ENCODE data around the gene KLC1. TPM values are rescaled to one million over a fixed set of nuclear protein-coding genes. Genes with fewer than 3 reads are reported as not detected.
"Not testable (repeated sequence)": the region's sequence is repeated elsewhere in the genome, so short reads cannot be mapped to it uniquely, and the experiment has no call there.

Gene KLC1
- 75.8 and 113 TPM in 2 replicates for total RNA-seq (2014; rRNA removed; shearing (Covaris generic); ENCODE audit: low replicate concordance)

GRCh38 chr14:103628684-103629502 is at the start of gene KLC1:
KLC1 (plus strand) TSS chr14:103629211; CDS start chr14:103654565, 25,354 bp downstream.
- H3K27me3 ChIP-seq, result no peaks in the 10 kb centered on the region
- H3K4me3 ChIP-seq, result peak within 1 kb of the TSS; percentile 65
- H3K9me3 ChIP-seq, result no peaks in the 10 kb centered on the region
- no peaks in the 10 kb centered on the region; the same call in none of the 2 replicates for H3K36me3 ChIP-seq
- DNase-seq, result peak; percentile 71

- no peaks in the 10 kb centered on the region for H3K9me3 ChIP-seq
- no peaks in the 10 kb centered on the region for H3K27me3 ChIP-seq
- no peak for DNase-seq
- peaks cover 6% of the 10 kb centered on the region for H3K36me3 ChIP-seq
- no peak overlapping the region for H3K4me3 ChIP-seq
These were observed 47.8 kb upstream of the KLC1 start for GRCh38 chr14:103581206-103581605.

DNA sequence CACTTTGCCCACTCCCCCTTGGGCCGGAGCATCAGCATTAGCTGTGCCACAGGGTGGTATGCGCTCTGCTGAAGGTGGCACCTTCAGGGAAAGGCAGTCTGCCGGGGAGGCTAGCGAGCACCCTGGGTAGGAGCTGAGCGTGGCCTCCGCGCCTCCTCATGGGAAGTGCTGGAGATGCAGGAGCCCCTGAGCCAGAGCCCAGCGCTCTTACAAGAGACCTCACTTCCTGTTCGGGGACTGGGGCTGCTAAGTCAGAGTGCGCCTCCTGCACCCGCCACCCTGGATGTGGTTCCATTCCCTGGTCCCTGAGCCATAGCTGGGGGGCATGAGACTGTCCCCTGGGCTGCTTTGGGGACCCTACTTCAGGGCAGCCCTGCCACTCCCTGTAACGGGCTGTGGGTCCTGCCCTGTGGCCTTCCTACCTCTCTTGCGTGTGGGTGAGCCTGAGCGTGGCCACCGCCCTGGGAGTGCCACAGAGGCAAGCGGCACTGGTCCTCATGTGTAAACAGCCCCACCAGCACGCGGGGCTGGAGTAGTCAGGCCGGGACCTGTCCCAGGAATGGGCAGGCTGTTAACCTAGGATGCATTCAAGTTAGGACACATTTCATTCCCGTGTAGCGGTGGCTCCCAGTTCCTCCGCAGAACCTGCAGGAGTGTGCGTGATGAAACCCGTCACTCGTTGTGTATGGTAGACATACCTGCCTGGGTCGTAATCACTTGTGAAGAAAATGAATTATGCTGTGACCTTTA is 46.9 kb upstream of the KLC1 start:
- Histone ChIP-seq H3K4me3 (no peak overlapping the region), H3K36me3 (peaks cover 4% of the 10 kb centered on the region), H3K27me3 (no peaks in the 10 kb centered on the region), H3K9me3 (no peaks in the 10 kb centered on the region)
- DNase-seq, result no peak

- Histone ChIP-seq H3K4me3 (no peak overlapping the region), H3K36me3 (0 out of 2 replicates have a peak, but pooled peaks cover 2% of the 10 kb centered on the region), H3K27me3 (no peaks in the 10 kb centered on the region), H3K9me3 (no peaks in the 10 kb centered on the region)
- no peak for DNase-seq
These were observed 44.6 kb upstream of the KLC1 start for GRCh38 chr14:103584326-103584915.

GRCh38 chr14:103593577-103593976 is 35.4 kb upstream of the KLC1 start:
- DNase-seq, result no peak
- H3K27me3 ChIP-seq, result no peaks in the 10 kb centered on the region
- H3K36me3 ChIP-seq, result no peaks in the 10 kb centered on the region; the same call in 1 of the 2 replicates
- no peaks in the 10 kb centered on the region for H3K9me3 ChIP-seq
- H3K4me3 ChIP-seq, result no peak overlapping the region

GRCh38 chr14:103594265-103594664 is 34.7 kb upstream of the KLC1 start:
- Histone ChIP-seq H3K9me3 (no peaks in the 10 kb centered on the region), H3K27me3 (no peaks in the 10 kb centered on the region), H3K4me3 (no peak overlapping the region), H3K36me3 (no peaks in the 10 kb centered on the region; the same call in 1 of the 2 replicates)
- DNase-seq, result peak; percentile 52

GRCh38 chr14:103597623-103598377 is 31.2 kb upstream of the KLC1 start:
- DNase-seq, result peak; percentile 83
- Histone ChIP-seq H3K36me3 (no peaks in the 10 kb centered on the region), H3K9me3 (no peaks in the 10 kb centered on the region), H3K4me3 (no peak overlapping the region), H3K27me3 (no peaks in the 10 kb centered on the region)

DNA sequence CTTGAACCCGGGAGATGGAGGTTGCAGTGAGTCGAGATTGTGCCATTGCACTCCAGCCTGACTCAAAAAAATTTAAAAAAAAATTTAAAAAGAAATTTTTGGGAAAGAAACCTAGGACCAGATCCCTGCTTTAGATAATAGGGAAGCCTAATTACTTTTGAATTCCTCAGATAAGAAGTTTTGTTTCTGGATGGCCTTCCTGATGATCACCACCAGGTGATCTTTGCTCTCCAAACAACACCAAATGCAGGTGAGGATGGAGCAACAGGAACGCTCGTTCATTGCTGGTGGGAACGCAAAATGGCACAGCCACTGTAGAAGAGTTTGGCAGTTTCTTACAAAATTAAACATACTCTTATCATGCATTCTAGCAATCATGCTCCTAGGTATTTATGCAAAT is 28.5 kb upstream of the KLC1 start:
- Histone ChIP-seq H3K36me3 (no peaks in the 10 kb centered on the region), H3K27me3 (no peaks in the 10 kb centered on the region), H3K4me3 (no peak overlapping the region), H3K9me3 (no peaks in the 10 kb centered on the region)
- DNase-seq, result no peak

DNA sequence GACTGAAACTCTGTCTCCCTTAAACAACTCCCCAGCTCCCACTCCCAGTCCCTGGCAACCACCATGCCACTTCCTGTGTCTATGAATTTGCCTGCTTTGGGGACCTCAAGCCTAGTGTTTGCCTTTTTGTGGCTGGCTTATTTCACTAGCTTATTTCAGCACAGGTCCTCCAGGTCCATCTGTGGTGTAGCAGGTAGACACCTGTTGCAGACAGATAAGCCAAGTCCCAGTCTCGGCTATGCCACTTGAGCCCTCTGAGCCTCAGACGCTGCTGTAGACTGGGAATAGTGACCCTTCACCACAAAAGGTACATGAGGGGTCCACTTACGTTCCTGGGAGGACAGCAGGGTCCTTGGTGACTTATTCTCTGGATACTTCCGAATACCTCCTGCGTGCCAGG is 24.4 kb upstream of the KLC1 start:
- H3K9me3 ChIP-seq, result no peaks in the 10 kb centered on the region
- no peaks in the 10 kb centered on the region for H3K36me3 ChIP-seq
- H3K4me3 ChIP-seq, result no peak overlapping the region
- H3K27me3 ChIP-seq, result no peaks in the 10 kb centered on the region
- DNase-seq, result no peak

- Histone ChIP-seq H3K9me3 (no peaks in the 10 kb centered on the region), H3K27me3 (no peaks in the 10 kb centered on the region), H3K36me3 (no peaks in the 10 kb centered on the region), H3K4me3 (peak overlapping the region; percentile 14)
- peak; percentile 75 for DNase-seq
These were observed 21.9 kb upstream of the KLC1 start for GRCh38 chr14:103606963-103607668.

DNA sequence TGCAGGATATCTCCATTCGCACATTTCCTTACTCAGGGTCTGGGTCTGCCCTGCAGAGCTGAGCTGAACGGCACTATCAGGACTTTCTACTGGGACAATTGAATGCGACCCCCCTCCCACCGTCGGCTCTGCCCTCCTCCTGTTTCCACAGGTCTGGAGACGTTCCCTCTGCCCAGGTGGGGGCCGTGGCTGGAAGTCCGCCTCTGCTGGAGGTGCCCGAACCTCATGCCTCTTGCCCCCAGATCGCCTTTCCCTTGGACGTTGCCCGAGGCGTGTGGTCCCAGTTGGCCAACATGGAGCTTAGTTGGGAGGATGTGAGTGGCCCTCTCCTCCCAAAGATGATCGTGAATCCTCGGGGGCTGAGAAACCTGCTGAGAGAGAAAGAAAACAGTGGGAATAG is 21.2 kb upstream of the KLC1 start:
- Histone ChIP-seq H3K36me3 (no peaks in the 10 kb centered on the region), H3K9me3 (no peaks in the 10 kb centered on the region), H3K4me3 (no peak overlapping the region), H3K27me3 (no peaks in the 10 kb centered on the region)
- no peak for DNase-seq

DNA sequence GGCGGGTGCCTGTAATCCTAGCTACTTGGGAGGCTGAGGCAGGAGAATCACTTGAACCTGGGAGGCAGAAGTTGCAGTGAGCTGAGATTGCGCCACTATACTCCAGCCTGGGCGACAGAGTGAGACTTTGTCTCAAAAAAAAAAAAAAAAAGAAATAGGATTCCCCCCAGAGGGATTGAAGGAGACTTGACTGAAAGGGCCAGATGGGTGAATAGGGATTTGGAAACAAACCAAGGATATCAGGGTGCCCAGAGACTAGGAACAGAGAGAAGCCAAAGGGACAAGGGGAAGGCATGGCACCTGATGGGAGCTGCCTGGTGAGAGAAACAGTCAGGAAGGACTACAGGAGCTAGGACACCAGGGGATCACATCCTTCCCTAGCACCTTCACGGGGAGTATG is 19.9 kb upstream of the KLC1 start:
- not testable (repeated sequence) for H3K4me3 ChIP-seq, H3K9me3 ChIP-seq, H3K27me3 ChIP-seq, DNase-seq, H3K36me3 ChIP-seq

DNA sequence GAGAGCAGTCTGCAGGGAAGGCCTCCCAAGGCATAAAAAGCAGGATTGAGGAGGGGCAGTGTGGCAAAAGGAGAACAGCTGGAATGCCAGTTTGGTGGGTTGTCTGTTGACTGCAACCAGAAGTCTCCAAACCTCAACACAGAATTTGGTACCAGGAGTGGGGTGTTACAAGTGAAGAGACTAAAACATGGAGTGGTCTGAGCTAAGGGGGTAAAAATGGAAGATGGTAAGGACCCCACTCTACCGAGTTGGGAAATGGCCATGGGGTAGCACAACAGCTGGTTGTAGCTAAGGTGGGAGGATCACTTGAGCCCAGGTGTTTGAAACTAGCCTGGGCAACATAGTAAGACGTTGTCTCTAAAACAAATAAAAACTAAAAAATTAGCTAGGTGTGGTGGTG is 17.8 kb upstream of the KLC1 start:
- DNase-seq, result no peak
- Histone ChIP-seq H3K9me3 (no peaks in the 10 kb centered on the region), H3K36me3 (no peaks in the 10 kb centered on the region), H3K27me3 (no peaks in the 10 kb centered on the region), H3K4me3 (no peak overlapping the region)

DNA sequence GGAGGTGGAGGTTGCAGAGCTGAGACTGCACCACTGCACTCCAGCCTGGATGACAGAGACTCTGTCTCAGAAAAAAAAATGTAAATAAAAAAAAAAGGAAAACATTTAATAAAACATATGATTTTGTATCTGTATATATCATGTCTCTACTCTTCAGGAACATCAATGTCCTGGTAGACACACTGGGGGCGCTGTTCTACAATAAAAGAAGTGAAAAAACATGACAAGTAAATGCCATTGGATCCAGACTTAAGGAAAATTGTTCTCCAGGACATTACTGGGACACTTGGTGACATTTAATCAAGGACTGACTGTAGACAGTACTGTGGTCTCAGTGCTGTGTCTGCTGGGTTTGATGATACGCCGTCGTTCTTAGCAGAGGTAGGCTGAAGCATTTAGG is 15.5 kb upstream of the KLC1 start:
- Histone ChIP-seq H3K9me3 (no peaks in the 10 kb centered on the region), H3K4me3 (no peak overlapping the region)
- DNase-seq, result no peak

GRCh38 chr14:103616635-103617300 is 12.2 kb upstream of the KLC1 start:
- DNase-seq, result no peak
- no peaks in the 10 kb centered on the region for H3K36me3 ChIP-seq
- no peaks in the 10 kb centered on the region for H3K9me3 ChIP-seq
- H3K27me3 ChIP-seq, result no peaks in the 10 kb centered on the region
- H3K4me3 ChIP-seq, result no peak overlapping the region

More for the DNA sequence above, 15.5 kb upstream of the KLC1 start:
- Histone ChIP-seq H3K36me3 (no peaks in the 10 kb centered on the region), H3K27me3 (no peaks in the 10 kb centered on the region)

- no peak for DNase-seq
- H3K36me3 ChIP-seq, result no peaks in the 10 kb centered on the region
- no peaks in the 10 kb centered on the region for H3K9me3 ChIP-seq
- H3K4me3 ChIP-seq, result no peak overlapping the region
- no peaks in the 10 kb centered on the region for H3K27me3 ChIP-seq
These were observed 10.0 kb upstream of the KLC1 start for GRCh38 chr14:103619057-103619456.

All from MG63 (cell line).